Activated CD4-positive, CD25-positive, alpha-beta regulatory T cell treated with anti-CD3 and anti-CD28 coated beads, Interleukin-2, amount 50 U/mL, for 24 hours (primary cell): ENCODE data around the gene SEMA3F.
"Not testable (repeated sequence)": the region's sequence is repeated elsewhere in the genome, so short reads cannot be mapped to it uniquely, and the experiment has no call there.

Experiments used
- ATAC-seq, 2 donors: fragments of 150-1000 bp; cut with Tn5 transposase; one replicate each; pipeline ENCODE4 v1.10.0; 2021; ENCODE audit warnings: mild to moderate bottlenecking in 1 of 2, moderate library complexity in 1 of 2

The SEMA3F gene

DNA sequence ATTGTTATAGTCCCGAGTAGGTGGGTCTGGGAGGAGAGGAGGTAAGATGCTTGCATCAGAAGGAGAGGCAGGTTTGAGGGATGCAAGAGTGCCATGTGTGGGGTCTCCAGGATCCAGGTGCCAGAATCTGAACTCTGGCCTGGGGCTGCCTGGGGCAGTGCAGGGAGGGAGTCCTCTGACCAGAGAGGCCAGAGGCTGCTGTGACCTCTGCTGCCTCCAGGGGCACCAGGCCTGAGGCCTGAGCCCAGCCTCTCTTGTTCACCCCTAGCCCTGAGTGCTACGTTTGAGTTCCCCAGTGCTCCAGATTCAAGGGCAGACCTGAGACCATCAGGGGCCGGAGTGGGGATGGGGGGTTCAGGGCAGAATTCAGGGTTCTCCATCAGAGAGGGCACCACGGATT lies 57.4 kb downstream of the SEMA3F start:
- no peak for ATAC-seq

- no peak for ATAC-seq
Measured at GRCh38 chr3:50212971-50213370, 57.8 kb downstream of the SEMA3F start.

GRCh38 chr3:50213373-50213772 lies 58.2 kb downstream of the SEMA3F start:
- ATAC-seq, result no peak

DNA sequence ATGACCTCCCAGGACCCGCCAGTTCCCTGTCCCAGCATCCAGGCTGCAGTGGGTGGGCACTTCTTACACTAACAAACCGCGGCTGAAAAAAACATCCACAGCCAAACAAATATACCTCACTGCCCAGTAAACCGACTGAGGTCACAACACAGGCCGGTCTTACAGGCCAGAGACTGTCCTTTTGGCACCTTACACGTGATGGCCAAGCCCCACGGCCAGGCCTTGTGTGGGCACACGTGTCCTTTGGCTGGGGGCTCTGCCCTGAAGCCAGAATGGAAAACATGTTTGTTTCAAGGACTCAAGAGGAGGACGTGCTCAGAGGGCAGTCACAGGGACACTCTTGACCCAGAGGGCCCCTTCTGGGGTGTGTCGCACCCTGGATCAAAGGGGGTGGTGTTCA lies 59.7 kb downstream of the SEMA3F start:
- no peak for ATAC-seq

DNA sequence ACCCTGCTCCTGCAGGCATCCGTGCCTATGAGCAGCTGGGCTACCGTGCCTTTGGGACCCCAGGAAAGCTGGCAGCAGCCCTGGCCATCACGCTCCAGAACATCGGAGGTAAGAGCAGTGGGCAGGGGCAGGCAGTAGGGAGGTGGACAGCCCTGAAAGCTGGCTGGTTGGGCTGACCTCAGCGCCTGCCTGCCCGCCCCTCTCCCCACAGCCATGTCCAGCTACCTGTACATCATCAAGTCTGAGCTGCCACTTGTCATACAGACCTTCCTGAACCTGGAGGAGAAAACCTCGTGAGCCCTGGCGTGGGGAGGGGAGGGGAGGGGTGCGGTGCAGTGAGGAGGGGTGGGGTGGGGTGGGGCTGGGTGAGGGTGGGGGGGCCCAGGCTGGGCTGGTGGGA lies 60.4 kb downstream of the SEMA3F start:
- ATAC-seq, result no peak

DNA sequence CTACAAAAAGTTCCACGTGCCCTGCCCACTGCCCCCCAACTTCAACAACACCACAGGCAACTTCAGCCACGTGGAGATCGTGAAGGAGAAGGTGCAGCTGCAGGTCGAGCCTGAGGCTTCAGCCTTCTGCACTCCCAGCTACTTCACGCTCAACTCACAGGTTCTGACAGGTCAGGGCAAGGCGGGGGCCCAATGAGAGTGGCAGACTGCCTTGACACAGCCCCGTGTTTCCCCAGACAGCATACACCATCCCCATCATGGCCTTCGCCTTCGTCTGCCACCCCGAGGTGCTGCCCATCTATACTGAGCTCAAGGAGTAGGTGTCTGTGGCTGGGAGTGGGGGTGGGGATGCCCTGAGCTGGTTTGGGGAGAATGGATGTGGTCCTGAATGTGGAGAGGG lies 62.6 kb downstream of the SEMA3F start:
- no peak for ATAC-seq

DNA sequence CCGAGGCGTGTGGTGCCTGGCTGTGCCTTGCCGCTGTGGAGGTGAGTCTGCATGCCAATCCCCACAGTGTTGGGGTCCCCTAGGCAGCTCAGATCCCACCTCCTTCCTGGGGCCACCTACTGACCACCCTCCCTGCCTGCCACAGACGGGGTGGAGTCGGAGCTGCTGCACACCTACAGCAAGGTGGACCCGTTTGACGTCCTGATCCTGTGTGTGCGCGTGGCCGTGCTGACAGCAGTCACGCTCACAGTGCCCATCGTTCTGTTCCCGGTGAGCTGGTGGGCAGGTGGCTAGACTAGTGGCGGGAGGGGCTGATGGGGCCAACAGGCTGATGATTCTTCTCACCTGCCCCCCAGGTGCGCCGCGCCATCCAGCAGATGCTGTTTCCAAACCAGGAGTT lies 63.3 kb downstream of the SEMA3F start:
- ATAC-seq, result no peak

- no peak for ATAC-seq
Measured at GRCh38 chr3:50219285-50219684, 64.2 kb downstream of the SEMA3F start.

DNA sequence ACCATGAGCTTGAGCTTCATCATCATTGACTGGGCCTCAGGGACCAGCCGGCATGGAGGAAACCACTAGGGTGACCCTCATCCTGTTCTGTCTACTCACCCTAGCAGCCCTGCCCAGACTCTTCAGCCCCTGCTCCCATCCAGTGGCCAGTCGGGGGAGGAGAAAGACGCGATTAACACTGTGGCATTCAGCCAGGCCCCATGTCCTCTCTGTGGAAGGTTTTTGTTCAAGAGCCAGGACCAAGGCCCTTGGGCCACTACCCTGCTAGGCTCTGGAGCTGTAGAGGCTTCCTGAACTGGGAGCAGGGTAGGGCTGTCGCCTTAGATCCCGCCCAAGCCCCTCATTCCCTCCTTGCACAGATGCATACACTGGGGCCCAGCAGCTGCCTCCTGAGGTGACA lies 65.0 kb downstream of the SEMA3F start:
- ATAC-seq, result no peak

DNA sequence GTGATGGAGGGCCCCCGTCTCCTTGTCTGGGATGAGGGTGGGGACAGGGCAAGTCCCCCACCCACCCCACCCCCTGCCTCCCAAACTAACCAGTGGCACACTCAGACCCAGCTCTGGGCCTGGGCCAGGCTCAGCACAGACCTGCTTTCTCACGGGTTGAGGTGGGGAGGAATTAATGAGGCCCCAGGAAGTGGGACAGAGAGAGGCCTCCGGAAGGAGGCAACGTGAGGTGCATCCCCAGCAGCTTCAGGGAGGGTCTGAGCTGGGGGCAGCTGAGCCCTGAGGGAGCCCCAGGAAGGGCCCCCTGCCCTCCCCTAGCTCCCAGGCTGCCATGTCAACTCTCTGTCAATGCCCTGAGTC lies 65.9 kb downstream of the SEMA3F start:
- ATAC-seq, result no peak

DNA sequence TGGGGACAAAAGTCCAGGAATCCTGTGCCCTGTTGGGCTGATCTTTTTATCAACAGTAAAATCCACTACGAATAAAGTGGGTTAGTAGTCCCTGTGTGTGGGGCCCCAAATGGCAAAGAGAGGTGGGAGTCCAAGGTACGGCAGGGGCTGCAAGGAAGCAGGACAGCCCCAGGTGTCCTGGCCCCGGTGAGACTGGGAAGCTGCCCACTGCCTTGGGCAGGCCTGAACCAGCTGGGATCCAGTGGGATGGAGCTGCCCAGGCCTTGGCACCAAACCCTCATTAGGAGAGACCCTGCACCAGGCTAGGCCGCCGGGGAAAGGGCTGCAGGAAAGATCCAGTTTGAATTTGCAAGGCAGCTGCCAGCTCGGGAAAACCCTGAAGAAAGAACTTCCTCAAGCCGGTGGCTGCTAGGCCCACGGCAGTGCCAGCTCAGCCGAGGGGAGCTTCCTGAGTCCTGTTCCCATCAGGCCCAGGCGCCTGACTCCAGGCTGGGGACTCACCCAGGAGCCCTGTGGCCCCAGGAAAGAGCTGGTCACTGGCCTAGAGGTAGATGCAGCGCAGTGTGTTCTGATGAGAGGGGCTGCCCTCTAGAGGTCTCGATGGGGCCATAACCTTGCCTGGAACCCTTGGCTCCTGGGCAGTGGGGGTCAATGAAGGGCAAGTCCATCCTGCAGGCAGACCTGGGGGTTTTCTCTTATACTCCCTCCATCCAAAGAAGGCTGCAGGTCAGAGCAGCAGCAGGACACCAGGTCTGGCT lies 66.5 kb downstream of the SEMA3F start:
- ATAC-seq, result no peak

DNA sequence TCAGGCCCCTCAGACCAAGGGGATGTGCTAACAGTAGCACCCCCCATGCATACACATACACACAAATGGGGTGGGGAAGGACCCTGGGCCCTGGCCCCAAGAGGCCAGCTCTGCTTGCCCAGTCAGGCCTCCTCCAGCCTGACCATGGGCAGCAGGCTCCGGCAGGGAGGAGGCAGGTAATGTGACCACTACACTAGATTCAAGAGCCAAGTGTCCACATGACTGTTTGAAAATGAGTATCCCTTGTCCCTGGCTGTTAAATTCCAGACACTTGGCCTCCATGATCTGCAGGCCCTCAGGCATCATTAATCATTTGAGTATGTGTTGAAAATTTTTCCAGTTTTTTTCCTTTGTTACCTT lies 67.0 kb downstream of the SEMA3F start:
- no peak for ATAC-seq

GRCh38 chr3:50224639-50225038 lies 69.5 kb downstream of the SEMA3F start:
- ATAC-seq, result no peak

GRCh38 chr3:50226888-50227389 lies 71.8 kb downstream of the SEMA3F start:
- peak; percentile 5 to 15 for ATAC-seq

DNA sequence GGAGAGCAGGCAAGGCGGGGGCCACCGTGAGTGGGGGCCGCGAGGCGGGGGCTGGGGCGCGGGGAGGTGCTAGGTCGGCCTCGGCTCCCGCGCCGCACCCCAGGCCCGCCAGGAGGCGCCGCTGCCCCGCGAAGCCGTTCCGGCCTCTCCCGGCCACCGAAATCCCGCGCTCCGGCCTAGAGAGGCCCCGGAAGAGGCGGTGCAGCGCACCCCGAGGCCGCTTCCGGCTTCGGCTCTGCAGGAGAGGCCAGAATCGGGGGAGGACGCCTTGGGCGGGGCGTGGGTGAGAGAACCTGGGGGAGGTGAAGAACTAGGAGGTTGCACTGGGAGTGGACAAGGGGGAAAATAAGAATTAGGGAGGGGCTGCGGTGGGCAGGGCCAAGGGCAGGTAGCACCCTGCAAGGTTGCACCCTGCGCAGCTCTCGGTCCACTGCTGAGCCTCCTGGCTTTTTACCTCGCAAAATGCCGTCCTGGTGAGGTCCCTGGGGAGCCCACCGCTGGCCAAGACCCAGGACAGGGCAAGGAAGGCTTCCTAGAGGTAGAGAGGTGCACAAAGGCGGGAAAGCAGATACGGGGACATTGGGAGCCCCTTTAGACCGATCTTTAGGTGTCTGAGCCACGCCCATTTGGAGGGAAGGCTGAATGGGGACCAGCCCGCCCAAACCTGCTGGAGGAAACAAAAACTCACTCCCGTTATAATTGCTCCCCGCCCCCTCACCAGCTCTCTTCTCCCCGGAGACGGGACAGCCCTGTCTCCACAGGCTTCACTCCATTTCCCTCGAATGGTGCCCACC lies 72.5 kb downstream of the SEMA3F start:
- ATAC-seq, result peak; percentile 87

GRCh38 chr3:50228184-50228763 lies 73.2 kb downstream of the SEMA3F start:
- ATAC-seq, result not testable (repeated sequence)

DNA sequence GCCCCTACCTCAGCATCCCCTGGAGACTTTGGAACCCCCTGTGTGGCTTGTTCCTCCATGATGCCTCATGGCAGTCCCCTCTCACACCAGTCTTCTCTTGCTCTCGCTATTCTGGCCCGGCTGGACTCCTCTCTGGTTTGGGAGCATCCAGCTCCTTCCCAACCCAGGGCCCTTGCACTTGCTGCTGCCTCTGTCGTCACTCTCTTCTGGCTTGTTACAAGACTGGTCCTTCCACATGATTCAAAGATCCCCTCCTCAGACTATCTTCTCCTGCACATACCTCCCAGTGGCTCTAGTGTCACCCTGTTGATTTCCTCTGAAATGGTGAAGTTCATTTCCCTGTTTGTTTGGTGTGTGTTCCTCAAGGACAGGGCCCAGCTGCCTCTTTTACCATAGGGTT lies 74.4 kb downstream of the SEMA3F start:
- no peak for ATAC-seq

DNA sequence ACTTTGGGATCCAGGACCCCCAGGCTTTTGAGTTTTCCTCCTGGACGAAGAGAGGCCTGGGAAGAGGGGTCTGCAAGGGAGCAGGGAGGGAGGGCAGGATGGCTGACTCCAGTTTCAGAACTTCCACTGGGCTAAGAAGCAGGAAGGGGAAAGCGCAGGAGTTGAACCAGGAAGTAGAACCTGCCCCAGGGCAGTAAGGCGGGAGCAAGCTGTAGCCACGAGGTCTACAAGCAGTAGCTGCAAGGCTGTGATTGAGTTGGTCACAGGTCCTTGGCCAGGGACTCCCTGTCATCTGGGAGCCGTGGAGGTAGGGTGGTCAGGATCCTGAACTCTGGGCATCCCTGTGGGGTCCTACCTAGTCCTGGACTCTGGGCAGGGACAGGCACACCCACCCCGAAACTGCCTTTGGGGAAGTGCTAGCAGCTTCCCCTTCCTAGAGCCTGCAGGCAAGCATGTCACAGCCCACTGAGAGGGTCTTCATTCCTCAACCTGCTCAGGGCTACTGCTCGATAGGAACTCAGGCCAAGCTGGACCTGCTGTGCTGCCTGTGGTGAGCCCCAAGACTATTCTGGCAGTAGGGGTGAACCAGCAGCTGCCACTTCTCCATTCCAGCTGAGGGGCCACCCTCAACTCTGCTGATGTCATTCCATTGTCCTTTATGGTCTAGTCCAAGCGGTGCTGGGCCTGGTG lies 75.1 kb downstream of the SEMA3F start:
- ATAC-seq, result no peak

DNA sequence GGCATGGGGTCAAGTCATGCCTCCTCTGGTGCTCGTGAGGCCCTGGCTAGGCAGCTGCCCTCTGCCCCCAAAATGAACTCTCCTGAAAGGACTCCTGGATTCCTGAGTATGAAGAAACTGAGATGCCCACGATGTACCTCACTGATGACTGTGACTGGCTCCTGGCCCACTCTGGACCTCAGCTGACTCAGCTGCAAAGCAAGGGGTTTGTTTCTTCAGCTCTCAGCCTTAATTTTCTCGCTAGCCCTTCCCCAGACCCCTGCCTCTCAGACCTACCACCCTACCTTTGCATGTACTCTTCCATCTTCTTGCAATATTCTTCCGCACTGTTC lies 75.6 kb downstream of the SEMA3F start:
- no peak for ATAC-seq

- no peak for ATAC-seq
Measured at GRCh38 chr3:50231581-50231980, 76.5 kb downstream of the SEMA3F start.

DNA sequence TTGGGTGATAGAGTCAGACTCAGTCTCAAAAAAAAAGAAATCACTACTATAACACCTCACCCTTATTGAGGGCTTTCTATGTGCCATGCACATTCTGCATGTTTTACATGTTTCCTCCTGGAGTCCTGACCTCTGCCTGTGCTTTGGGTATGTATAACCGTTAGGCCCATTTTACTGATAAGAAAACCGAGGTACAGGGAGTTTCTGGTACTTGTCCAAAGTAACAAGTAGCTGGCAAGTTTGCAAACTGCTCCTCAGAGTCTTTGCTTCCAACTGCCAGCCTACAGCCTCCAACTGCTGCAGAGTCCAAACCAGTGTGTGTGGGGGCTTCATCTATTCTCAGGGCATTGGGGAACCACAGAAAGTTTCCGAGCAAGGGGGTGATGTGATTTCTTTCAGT lies 77.2 kb downstream of the SEMA3F start:
- ATAC-seq, result no peak

GRCh38 chr3:50233176-50233575 lies 78.1 kb downstream of the SEMA3F start:
- ATAC-seq, result no peak

DNA sequence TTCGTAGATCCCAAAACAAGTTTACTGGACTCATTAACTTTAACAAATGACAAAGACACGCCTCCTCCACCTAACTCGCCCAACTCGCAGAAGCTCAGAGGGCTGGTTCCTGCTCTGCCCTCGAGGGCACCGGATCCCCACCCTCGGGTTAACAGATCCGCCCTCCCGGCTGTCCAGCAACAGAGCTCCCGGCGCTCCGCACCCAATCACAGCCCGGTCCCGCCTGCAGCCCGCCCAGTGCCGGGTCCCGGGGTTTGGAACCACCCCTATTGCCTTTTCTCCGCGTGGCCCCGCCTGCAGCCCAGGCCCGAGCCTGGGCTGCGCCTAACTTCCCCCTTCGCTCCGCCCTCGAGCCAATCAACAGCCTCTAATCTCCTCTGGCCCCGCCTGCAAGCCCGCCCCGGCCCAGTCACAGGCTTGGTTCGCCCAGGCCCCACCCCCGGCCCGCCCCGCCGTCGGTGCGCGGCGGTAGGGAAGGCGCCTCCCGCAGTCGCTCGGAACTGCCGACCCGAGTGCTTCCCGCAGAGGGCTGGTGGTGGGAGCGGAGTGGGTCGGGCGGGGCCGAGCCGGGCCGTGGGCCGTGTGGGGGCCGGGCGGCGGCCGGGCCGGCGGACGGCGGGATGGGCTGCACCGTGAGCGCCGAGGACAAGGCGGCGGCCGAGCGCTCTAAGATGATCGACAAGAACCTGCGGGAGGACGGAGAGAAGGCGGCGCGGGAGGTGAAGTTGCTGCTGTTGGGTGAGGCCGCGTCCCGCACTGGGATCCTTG lies 80.8 kb downstream of the SEMA3F start, which contains the start of gene GNAI2:
GNAI2 (plus strand) TSS at position 489 of the 768 bp plus-strand sequence; CDS start at position 621, 132 bp downstream.
- ATAC-seq, result peak; percentile 94 to 95
